Stimulated activated CD8-positive, alpha-beta memory T cell treated with anti-CD3 and anti-CD28 coated beads, Interleukin-12 subunit alpha, Interleukin-12 subunit beta, amount 100 ng/mL, for 1 hour (primary cell): ENCODE measurements around the gene CCRL2.
"Not testable (repeated sequence)": the region's sequence is repeated elsewhere in the genome, so short reads cannot be mapped to it uniquely, and the experiment has no call there.

ENCODE experiments used
- DNase-seq: peaks from one replicate; pipeline ENCODE4 v3.0.0-alpha.2; 2020; ENCODE audit warnings: low read depth

Gene CCRL2

DNA sequence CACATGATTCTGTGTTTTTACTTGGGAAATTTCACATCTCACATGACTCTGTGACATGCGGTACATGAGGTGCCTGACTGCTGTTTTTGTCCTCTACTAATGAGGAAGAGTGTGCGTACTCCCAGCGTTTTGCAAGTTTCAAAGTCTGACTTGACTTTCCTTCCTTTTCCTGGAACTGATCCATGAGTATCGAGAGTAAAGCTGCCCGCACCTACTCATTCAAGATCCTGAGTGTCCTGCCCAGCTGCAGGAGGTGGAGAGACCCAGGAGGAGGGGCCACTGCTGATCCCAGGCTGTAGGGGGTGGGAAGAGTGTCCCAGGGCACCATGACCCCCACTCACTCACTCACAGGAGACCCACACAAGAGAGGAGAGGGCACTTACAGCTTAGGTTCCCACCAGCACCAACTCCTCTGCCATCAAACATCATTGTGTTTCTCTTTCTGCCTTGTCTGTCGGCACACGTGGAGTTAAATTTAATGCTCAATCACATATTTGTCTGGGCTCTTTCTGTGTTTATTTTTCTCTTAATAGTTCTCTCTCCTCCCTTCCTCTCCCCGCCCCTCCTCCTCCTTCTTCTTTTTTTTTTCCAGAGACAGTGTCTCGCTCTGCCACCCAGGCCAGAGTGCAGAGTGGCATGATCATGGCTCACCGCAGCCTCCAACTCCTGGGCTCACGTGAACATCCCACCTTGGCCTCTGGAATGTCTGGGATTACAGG, 1.6 kb upstream of the CCRL2 start:
- no peak for DNase-seq

DNA sequence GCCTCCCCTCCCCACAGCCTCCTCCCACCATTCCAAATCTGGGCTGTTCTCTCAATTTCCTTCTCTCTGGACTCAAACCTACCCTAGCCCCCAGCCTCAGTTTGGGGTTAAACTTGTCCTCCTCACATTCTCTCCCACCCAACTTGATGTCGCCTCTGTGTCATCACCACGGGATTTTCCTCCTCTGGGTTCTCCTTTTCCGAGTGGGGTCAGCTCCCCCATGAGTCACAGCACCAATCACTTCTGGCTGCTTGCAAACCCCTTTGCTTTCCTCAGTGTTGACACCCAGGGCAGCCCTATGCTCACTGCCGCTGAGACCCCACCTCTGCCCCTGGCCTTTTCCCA, 644 bp upstream of the CCRL2 start:
- DNase-seq, result no peak

- no peak for DNase-seq
These were observed 911 bp downstream of the CCRL2 start for GRCh38 chr3:46407970-46408369.

DNA sequence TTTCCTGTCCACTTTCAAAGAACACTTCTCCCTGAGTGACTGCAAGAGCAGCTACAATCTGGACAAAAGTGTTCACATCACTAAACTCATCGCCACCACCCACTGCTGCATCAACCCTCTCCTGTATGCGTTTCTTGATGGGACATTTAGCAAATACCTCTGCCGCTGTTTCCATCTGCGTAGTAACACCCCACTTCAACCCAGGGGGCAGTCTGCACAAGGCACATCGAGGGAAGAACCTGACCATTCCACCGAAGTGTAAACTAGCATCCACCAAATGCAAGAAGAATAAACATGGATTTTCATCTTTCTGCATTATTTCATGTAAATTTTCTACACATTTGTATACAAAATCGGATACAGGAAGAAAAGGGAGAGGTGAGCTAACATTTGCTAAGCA, 1.8 kb downstream of the CCRL2 start:
- DNase-seq, result no peak

DNA sequence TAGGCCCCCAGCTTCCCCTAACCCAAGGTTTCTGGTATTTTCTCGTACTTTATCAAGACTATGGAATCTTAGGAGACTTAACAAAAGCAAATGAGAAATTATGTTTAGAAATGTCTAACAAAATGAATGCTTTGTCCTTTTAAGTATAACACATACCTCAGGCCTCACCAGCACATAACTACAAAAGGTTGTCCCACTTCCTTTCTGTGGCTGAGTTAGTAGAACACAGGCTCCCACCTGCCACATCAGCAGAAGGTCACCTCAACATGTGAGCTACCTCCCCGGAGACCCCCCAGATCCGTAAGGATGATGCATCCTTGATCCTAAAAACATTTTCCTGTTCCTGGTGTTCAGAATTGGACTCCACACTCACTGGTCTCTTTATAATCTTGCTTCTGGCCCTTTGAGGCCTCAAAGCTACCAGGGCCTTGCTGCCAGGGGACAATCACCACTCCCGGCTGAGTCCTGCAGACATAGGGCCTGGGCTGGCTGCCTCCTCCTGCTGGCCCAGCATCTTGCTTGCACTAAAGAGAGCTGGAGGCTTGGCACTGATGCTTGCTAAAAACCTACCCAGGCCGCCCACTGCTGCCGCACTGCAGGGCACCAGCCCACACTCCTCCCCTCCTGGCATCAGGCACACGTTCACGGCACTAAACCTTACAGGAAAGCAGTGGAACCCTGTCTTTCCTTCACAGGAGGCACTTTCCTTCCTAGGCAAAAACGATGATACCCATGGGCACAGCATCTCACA, 2.9 kb downstream of the CCRL2 start:
- no peak for DNase-seq

- DNase-seq, result no peak
These were observed 3.6 kb downstream of the CCRL2 start for GRCh38 chr3:46410669-46411068.

DNA sequence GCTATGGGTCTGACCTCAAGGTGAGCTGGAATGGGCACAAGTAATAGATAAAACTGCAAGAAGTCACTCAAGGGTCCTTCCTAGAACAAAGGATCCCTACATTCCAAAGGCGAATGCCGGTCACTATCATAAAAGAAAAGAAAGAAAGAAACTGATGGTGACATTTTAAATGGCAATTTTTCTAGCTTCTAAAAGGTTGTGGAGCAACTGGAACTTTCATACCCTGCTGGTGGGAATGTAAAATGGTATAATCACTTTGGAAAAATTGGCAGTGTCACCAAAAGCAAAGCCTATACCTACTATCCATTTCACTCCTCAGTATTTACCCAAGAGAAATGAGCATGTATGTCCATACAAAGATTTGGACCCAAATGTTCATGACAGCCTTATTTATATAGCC, 4.2 kb downstream of the CCRL2 start:
- DNase-seq, result no peak

- no peak for DNase-seq
These were observed 5.8 kb downstream of the CCRL2 start for GRCh38 chr3:46412786-46413298.

- DNase-seq, result no peak
These were observed 6.9 kb downstream of the CCRL2 start for GRCh38 chr3:46413951-46414350.

GRCh38 chr3:46414739-46415138, 7.7 kb downstream of the CCRL2 start:
- no peak for DNase-seq

- DNase-seq, result no peak
These were observed 9.2 kb downstream of the CCRL2 start for GRCh38 chr3:46416125-46416810.

GRCh38 chr3:46416811-46417510, 9.9 kb downstream of the CCRL2 start:
- DNase-seq, result no peak

- DNase-seq, result no peak
These were observed 11.0 kb downstream of the CCRL2 start for GRCh38 chr3:46417841-46418611.

DNA sequence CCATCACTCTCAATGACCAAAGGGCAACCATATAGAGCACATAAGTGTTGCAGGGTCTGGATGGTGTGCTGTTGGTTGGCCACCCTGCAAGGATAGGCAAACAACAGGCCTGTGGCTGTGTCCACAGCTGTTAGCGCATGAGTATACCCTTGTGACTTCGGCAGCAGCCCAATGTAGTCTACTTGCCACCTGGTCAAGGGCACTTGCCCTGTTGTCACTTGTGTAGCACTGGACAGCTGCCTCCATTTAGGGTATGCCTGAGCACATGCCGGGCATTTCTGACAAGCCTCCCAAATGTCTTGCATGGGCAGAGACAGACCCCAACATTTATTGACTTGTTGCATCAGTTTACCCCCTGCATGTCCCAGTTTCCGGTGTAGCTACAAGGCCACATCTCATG, 12.8 kb downstream of the CCRL2 start:
- DNase-seq, result no peak

- no peak for DNase-seq
These were observed 13.9 kb downstream of the CCRL2 start for GRCh38 chr3:46420931-46421330.

GRCh38 chr3:46422617-46423016, 15.6 kb downstream of the CCRL2 start:
- DNase-seq, result no peak

GRCh38 chr3:46423588-46423987, 16.5 kb downstream of the CCRL2 start:
- no peak for DNase-seq

GRCh38 chr3:46426476-46426875, 19.4 kb downstream of the CCRL2 start:
- DNase-seq, result not testable (repeated sequence)

GRCh38 chr3:46427404-46427803, 20.3 kb downstream of the CCRL2 start:
- not testable (repeated sequence) for DNase-seq

DNA sequence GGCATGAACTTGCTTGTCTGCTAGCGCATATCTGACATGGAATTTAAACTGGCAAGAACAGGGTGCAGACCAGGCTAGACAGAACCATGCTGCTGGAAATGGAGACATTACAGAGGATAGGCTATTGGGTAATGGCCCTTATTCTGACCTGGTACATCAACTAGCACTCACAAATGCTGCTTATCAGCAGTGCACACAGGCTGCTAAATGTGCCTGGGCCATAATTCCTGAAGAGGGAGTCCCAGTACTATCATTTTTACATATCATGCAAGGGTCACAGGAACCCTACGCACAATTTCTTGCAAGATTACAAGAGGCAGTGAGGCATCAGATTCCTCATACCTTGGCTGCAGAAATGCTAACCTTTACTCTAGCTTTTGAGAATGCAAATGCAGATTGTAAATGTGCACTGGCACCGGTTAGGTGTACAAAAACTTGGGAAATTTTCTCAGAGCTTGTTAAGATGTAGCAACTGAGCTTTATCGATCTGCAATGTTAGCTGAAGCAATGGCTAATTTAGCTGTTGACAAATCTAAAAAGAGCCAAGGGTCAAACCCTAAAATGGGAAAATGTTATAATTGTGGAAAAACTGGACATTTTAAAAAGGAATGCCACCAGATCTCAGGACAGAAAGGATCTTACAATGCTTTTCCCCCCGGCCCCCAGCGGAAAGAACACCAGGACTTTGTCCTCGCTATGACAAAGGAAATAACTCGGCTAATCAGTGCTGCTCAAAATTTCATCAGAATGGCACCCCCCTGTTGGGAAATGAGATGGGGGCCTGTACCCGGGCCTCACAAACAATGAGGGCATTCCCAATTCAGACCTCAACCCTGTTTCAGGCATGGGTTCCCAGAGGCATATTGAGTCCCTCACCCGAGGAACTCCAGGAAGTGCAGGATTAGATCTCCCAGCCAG, 21.1 kb downstream of the CCRL2 start:
- DNase-seq, result no peak

- no peak for DNase-seq
These were observed 22.2 kb downstream of the CCRL2 start for GRCh38 chr3:46429250-46429649.
